GF-D8 (cell line): ENCODE results near the gene NUAK1.

Experiments used
- DNase-seq: peaks from one replicate; lab custom pipeline; 2025; lab: John Stamatoyannopoulos, UW

The NUAK1 gene

GRCh38 chr12:106138633-106139421 lies at the start of gene NUAK1:
Gene NUAK1, minus strand, starts transcription at chr12:106138954. Its CDS starts 301 bp downstream, at chr12:106138653.
- DNase-seq: no peak

- DNase-seq: no peak
Measured at GRCh38 chr12:106188256-106188655, 49.5 kb upstream of the NUAK1 start.

GRCh38 chr12:106187842-106188241 lies 49.1 kb upstream of the NUAK1 start:
- DNase-seq: no peak

GRCh38 chr12:106187155-106187789 lies 48.5 kb upstream of the NUAK1 start:
- no peak for DNase-seq

GRCh38 chr12:106183735-106184134 lies 45.0 kb upstream of the NUAK1 start:
- DNase-seq: no peak

GRCh38 chr12:106181401-106182114 lies 42.8 kb upstream of the NUAK1 start:
- no peak for DNase-seq

- no peak for DNase-seq
Measured at GRCh38 chr12:106179086-106179485, 40.3 kb upstream of the NUAK1 start.

- DNase-seq: no peak
Measured at GRCh38 chr12:106178562-106178961, 39.8 kb upstream of the NUAK1 start.

- no peak for DNase-seq
Measured at GRCh38 chr12:106176560-106176959, 37.8 kb upstream of the NUAK1 start.

- no peak for DNase-seq
Measured at GRCh38 chr12:106174876-106175275, 36.1 kb upstream of the NUAK1 start.

- no peak for DNase-seq
Measured at GRCh38 chr12:106173442-106173841, 34.7 kb upstream of the NUAK1 start.

GRCh38 chr12:106171117-106171750 lies 32.5 kb upstream of the NUAK1 start:
- no peak for DNase-seq

- no peak for DNase-seq
Measured at GRCh38 chr12:106170285-106170684, 31.5 kb upstream of the NUAK1 start.

- DNase-seq: no peak
Measured at GRCh38 chr12:106163712-106164111, 25.0 kb upstream of the NUAK1 start.

- no peak for DNase-seq
Measured at GRCh38 chr12:106161491-106161890, 22.7 kb upstream of the NUAK1 start.

- DNase-seq: no peak
Measured at GRCh38 chr12:106160915-106161314, 22.2 kb upstream of the NUAK1 start.

GRCh38 chr12:106157802-106158201 lies 19.0 kb upstream of the NUAK1 start:
- DNase-seq: no peak

- DNase-seq: no peak
Measured at GRCh38 chr12:106154751-106155273, 16.1 kb upstream of the NUAK1 start.

GRCh38 chr12:106152334-106152733 lies 13.6 kb upstream of the NUAK1 start:
- DNase-seq: no peak

- no peak for DNase-seq
Measured at GRCh38 chr12:106150555-106150954, 11.8 kb upstream of the NUAK1 start.

GRCh38 chr12:106149096-106149784 lies 10.5 kb upstream of the NUAK1 start:
- DNase-seq: no peak

- DNase-seq: no peak
Measured at GRCh38 chr12:106147956-106148355, 9.2 kb upstream of the NUAK1 start.
